Common myeloid progenitor, CD34-positive (primary cell): ENCODE results near the gene TDP1.
"Not testable (repeated sequence)": the region's sequence is repeated elsewhere in the genome, so short reads cannot be mapped to it uniquely, and the experiment has no call there.

Source experiments
- CTCF ChIA-PET: fragments of 350-600 bp; sonication (Branson Sonifier 250); formaldehyde crosslinking; loops from one replicate; lab custom pipeline; 2021; ENCODE audit warnings: antibody characterized with exemption; lab: Charles Lee
- POLR2A ChIA-PET: fragments of 350-600 bp; sonication (Branson Sonifier 250); formaldehyde crosslinking; loops from one replicate; lab custom pipeline; 2021; ENCODE audit warnings: antibody characterized with exemption; lab: Charles Lee
- DNase-seq, 3 donors: peaks; one replicate each; pipeline versions ENCODE4 v3.0.0 to v3.0.0-alpha.2; 2013
- H3K27ac ChIP-seq, 2 experiments: 1 replicate in 1 of 2; 2 replicates in 1 of 2; pipeline ENCODE4 v1.7.0; 2013; ENCODE audit warnings: inconsistent platforms in 2 of 2, low read length in 2 of 2, mild to moderate bottlenecking in 2 of 2, low read depth in 1 of 2, moderate library complexity in 1 of 2; ENCODE audit not compliant: severe bottlenecking in 2 of 2, insufficient read depth in 1 of 2, poor library complexity in 1 of 2
- H3K27me3 ChIP-seq, 5 experiments: replicated peaks in 2 of 5; 1 replicate in 3 of 5; 2 replicates in 2 of 5; pipeline versions ENCODE4 v1.6.1 to v1.7.0; 2013; ENCODE audit warnings: low read length in 4 of 5, mild to moderate bottlenecking in 2 of 5, moderate library complexity in 2 of 5, inconsistent platforms in 1 of 5; ENCODE audit not compliant: insufficient read depth in 5 of 5, control insufficient read depth in 4 of 5
- H3K36me3 ChIP-seq, 4 experiments: 1 replicate in 2 of 4; 2 replicates in 2 of 4; pipeline versions ENCODE4 v1.6.1 to v1.7.0; 2013; ENCODE audit warnings: low read length in 3 of 4, control low read depth in 1 of 4, mild to moderate bottlenecking in 1 of 4; ENCODE audit not compliant: control insufficient read depth in 4 of 4, insufficient read depth in 4 of 4
- H3K4me1 ChIP-seq, 4 experiments: 1 replicate in 3 of 4; 2 replicates in 1 of 4; pipeline versions ENCODE4 v1.6.1 to v1.7.1; 2013; ENCODE audit warnings: low read length in 3 of 4, mild to moderate bottlenecking in 3 of 4, control low read depth in 1 of 4, inconsistent platforms in 1 of 4, moderate library complexity in 1 of 4; ENCODE audit not compliant: control insufficient read depth in 4 of 4, insufficient read depth in 4 of 4; ENCODE audit errors: control extremely low read depth in 1 of 4
- H3K4me3 ChIP-seq, 7 experiments: 1 replicate in 4 of 7; 2 replicates in 3 of 7; pipeline versions ENCODE4 v1.5.1 to v1.7.0; 2013; ENCODE audit warnings: mild to moderate bottlenecking in 7 of 7, low read length in 6 of 7, moderate library complexity in 6 of 7, inconsistent platforms in 2 of 7, low read depth in 2 of 7, control low read depth in 1 of 7; ENCODE audit not compliant: insufficient read depth in 4 of 7, control insufficient read depth in 1 of 7; ENCODE audit errors: extremely low read depth in 1 of 7
- H3K9me3 ChIP-seq, 5 experiments: 1 replicate in 4 of 5; 2 replicates in 1 of 5; pipeline versions ENCODE4 v1.6.1 to v1.7.1; 2013; ENCODE audit warnings: low read length in 4 of 5, mild to moderate bottlenecking in 2 of 5, inconsistent platforms in 1 of 5, low read depth in 1 of 5, moderate library complexity in 1 of 5; ENCODE audit not compliant: control insufficient read depth in 4 of 5, insufficient read depth in 2 of 5; ENCODE audit errors: control extremely low read depth in 1 of 5
- WGBS: methylation state at CpG from one replicate; pipeline ENCODE4 v1.1.5; 2013; ENCODE audit not compliant: insufficient coverage; 5-methylcytosine and 5-hydroxymethylcytosine counted together

Gene TDP1

GRCh38 chr14:90019824-90020523, 64.2 kb downstream of the TDP1 start:
- H3K9me3 ChIP-seq = no peaks in the 10 kb centered on the region
- ChIA-PET POLR2A (no interaction called here), CTCF (interaction anchor here (1.0 kb wide), 1 partner anchor 48 kb away, joined by 3 read pairs; no protein-coding TSS in a partner anchor)
- H3K36me3 ChIP-seq = peaks cover 18 to 61% (median 39%) of the 10 kb centered on the region in 4 experiments
- H3K27me3 ChIP-seq = no peaks in the 10 kb centered on the region
- H3K4me3 ChIP-seq = no peak overlapping the region
- H3K27ac ChIP-seq = no peak overlapping the region
- H3K4me1 ChIP-seq = no peaks in the 10 kb centered on the region
- no peak for DNase-seq
- 99% methylated on average over 7 of the region's 11 CpGs for WGBS

GRCh38 chr14:90023176-90023896, 67.6 kb downstream of the TDP1 start:
- H3K36me3 ChIP-seq = peaks cover 16 to 57% (median 37%) of the 10 kb centered on the region in 4 experiments
- CTCF ChIA-PET = interaction anchor here (1.5 kb wide), 1 partner anchor 13 kb away, joined by 3 read pairs; no protein-coding TSS in a partner anchor
- 94% methylated on average over 5 of the region's 7 CpGs for WGBS

GRCh38 chr14:90024910-90025309, 69.2 kb downstream of the TDP1 start:
- peaks cover 16 to 50% (median 31%) of the 10 kb centered on the region in 4 experiments for H3K36me3 ChIP-seq
- 100% methylated on average over 3 of the region's 3 CpGs for WGBS

More at GRCh38 chr14:90023176-90023896, 67.6 kb downstream of the TDP1 start:
- no peaks in the 10 kb centered on the region for H3K4me1 ChIP-seq
- no peaks in the 10 kb centered on the region for H3K9me3 ChIP-seq
- H3K4me3 ChIP-seq = no peak overlapping the region
- H3K27ac ChIP-seq = no peak overlapping the region
- H3K27me3 ChIP-seq = no peaks in the 10 kb centered on the region
- DNase-seq = no peak
- POLR2A ChIA-PET = no interaction called here

GRCh38 chr14:90026608-90027007, 70.9 kb downstream of the TDP1 start:
- H3K27ac ChIP-seq, H3K27me3 ChIP-seq, DNase-seq, H3K4me3 ChIP-seq, H3K9me3 ChIP-seq, POLR2A ChIA-PET, CTCF ChIA-PET, H3K4me1 ChIP-seq: not testable (repeated sequence)
- peaks cover 9 to 48% (median 27%) of the 10 kb centered on the region in 4 experiments for H3K36me3 ChIP-seq
- no CpG with 5 or more reads among the region's 4 CpGs for WGBS

More at GRCh38 chr14:90024910-90025309, 69.2 kb downstream of the TDP1 start:
- POLR2A ChIA-PET = no interaction called here
- no peaks in the 10 kb centered on the region for H3K27me3 ChIP-seq
- H3K27ac ChIP-seq = no peak overlapping the region
- CTCF ChIA-PET = no interaction called here
- no peaks in the 10 kb centered on the region for H3K9me3 ChIP-seq
- no peak for DNase-seq
- H3K4me3 ChIP-seq = no peak overlapping the region
- H3K4me1 ChIP-seq = no peaks in the 10 kb centered on the region

- no peak for DNase-seq
- POLR2A ChIA-PET = interaction anchor here (0.6 kb wide), 1 partner anchor 49 kb away, joined by 6 read pairs; no protein-coding TSS in a partner anchor
- no peaks in the 10 kb centered on the region for H3K27me3 ChIP-seq
- no peaks in the 10 kb centered on the region for H3K4me1 ChIP-seq
- H3K4me3 ChIP-seq = no peak overlapping the region
- CTCF ChIA-PET = no interaction called here
- WGBS = 100% methylated on average over 1 of the region's 1 CpG
- H3K27ac ChIP-seq = no peak overlapping the region
- no peaks in the 10 kb centered on the region for H3K9me3 ChIP-seq
- H3K36me3 ChIP-seq = peaks cover 9 to 46% (median 22%) of the 10 kb centered on the region in 4 experiments
Measured at GRCh38 chr14:90027842-90028241, 72.1 kb downstream of the TDP1 start.

- no peak for DNase-seq
- Histone ChIP-seq H3K27me3 (no peaks in the 10 kb centered on the region), H3K36me3 (peaks cover 12 to 48% (median 35%) of the 10 kb centered on the region in 4 experiments), H3K4me3 (no peak overlapping the region), H3K4me1 (no peaks in the 10 kb centered on the region), H3K27ac (no peak overlapping the region), H3K9me3 (peaks cover 0 to 2% (median 0%) of the 10 kb centered on the region in 5 experiments)
- POLR2A ChIA-PET = no interaction called here
- no CpG with 5 or more reads among the region's 2 CpGs for WGBS
- CTCF ChIA-PET = no interaction called here
Measured at GRCh38 chr14:90034156-90034555, 78.4 kb downstream of the TDP1 start.
